Activated gamma-delta T cell treated with anti-CD3 and anti-CD28 coated beads, Interleukin-2, amount 50 U/mL, for 16 hours (primary cell): Measurements from ENCODE around the gene CR1L.
"Not testable (repeated sequence)": the region's sequence is repeated elsewhere in the genome, so short reads cannot be mapped to it uniquely, and the experiment has no call there.

Experiments
- DNase-seq: peaks from one replicate; pipeline ENCODE4 v3.0.0-alpha.2; 2020; ENCODE audit warnings: low read depth

Gene CR1L

GRCh38 chr1:207644852-207645634, at the start of gene CR1L:
Gene CR1L, plus strand, starts transcription at chr1:207645133. Its CDS starts 101 bp downstream, at chr1:207645234.
- peak; percentile 54 for DNase-seq

GRCh38 chr1:207603777-207604176, 41.2 kb upstream of the CR1L start:
- no peak for DNase-seq

- no peak for DNase-seq
Measured at GRCh38 chr1:207605444-207606361, 39.2 kb upstream of the CR1L start.

GRCh38 chr1:207606362-207606755, 38.6 kb upstream of the CR1L start:
- no peak for DNase-seq

GRCh38 chr1:207612762-207613161, 32.2 kb upstream of the CR1L start:
- no peak for DNase-seq

- DNase-seq = no peak
Measured at GRCh38 chr1:207619871-207620542, 24.9 kb upstream of the CR1L start.

GRCh38 chr1:207620543-207620893, 24.4 kb upstream of the CR1L start:
- DNase-seq = no peak

- DNase-seq = not testable (repeated sequence)
Measured at GRCh38 chr1:207625504-207626071, 19.3 kb upstream of the CR1L start.

GRCh38 chr1:207626972-207627337, 18.0 kb upstream of the CR1L start:
- no peak for DNase-seq

GRCh38 chr1:207627496-207627895, 17.4 kb upstream of the CR1L start:
- DNase-seq = no peak

GRCh38 chr1:207628776-207629175, 16.2 kb upstream of the CR1L start:
- no peak for DNase-seq

GRCh38 chr1:207631137-207631536, 13.8 kb upstream of the CR1L start:
- DNase-seq = no peak

GRCh38 chr1:207633226-207633625, 11.7 kb upstream of the CR1L start:
- no peak for DNase-seq

- not testable (repeated sequence) for DNase-seq
Measured at GRCh38 chr1:207633699-207634289, 11.1 kb upstream of the CR1L start.

- not testable (repeated sequence) for DNase-seq
Measured at GRCh38 chr1:207634293-207634692, 10.6 kb upstream of the CR1L start.

GRCh38 chr1:207635569-207636186, 9.3 kb upstream of the CR1L start:
- DNase-seq = not testable (repeated sequence)

GRCh38 chr1:207638487-207639145, 6.3 kb upstream of the CR1L start:
- DNase-seq = not testable (repeated sequence)

GRCh38 chr1:207639362-207639761, 5.6 kb upstream of the CR1L start:
- not testable (repeated sequence) for DNase-seq

- no peak for DNase-seq
Measured at GRCh38 chr1:207644166-207644851, 624 bp upstream of the CR1L start.

- DNase-seq = no peak
Measured at GRCh38 chr1:207645635-207646081, 725 bp downstream of the CR1L start.
